DOHH2 (cell line): ENCODE measurements around the gene JPH2.
A peak's percentile ranks its signal among the peaks of the same experiment; 100 is the strongest.

Source experiments
- H3F3A ChIP-seq: fragments of 200-600 bp; sonication (generic), shearing (Covaris generic); 2 replicates; pipeline ENCODE4 v1.6.0; 2016; ENCODE audit warnings: antibody characterized with exemption, mild to moderate bottlenecking; ENCODE audit not compliant: control insufficient read depth, insufficient read depth
- H3K27ac ChIP-seq: fragments of 200-600 bp; sonication (generic); 2 replicates; pipeline ENCODE4 v1.5.1; 2014; ENCODE audit warnings: low read depth, mild to moderate bottlenecking, low read length, moderate library complexity
- H3K27me3 ChIP-seq: fragments of 200-600 bp; sonication (generic); 2 replicates; pipeline ENCODE4 v1.6.1; 2014; ENCODE audit warnings: mild to moderate bottlenecking, low read length, mixed read lengths; ENCODE audit not compliant: control insufficient read depth
- H3K36me3 ChIP-seq: fragments of 200-600 bp; sonication (generic); 2 replicates; pipeline ENCODE4 v1.6.1; 2014; ENCODE audit warnings: mild to moderate bottlenecking, low read length, moderate library complexity, mixed read lengths; ENCODE audit not compliant: control insufficient read depth
- H3K4me1 ChIP-seq: fragments of 200-600 bp; sonication (generic); 2 replicates; pipeline ENCODE4 v1.6.1; 2014; ENCODE audit warnings: mild to moderate bottlenecking, low read length, mixed read lengths; ENCODE audit not compliant: control insufficient read depth
- H3K4me2 ChIP-seq: fragments of 200-600 bp; sonication (generic); 2 replicates; pipeline ENCODE4 v1.6.0; 2014; ENCODE audit warnings: mild to moderate bottlenecking, low read length, moderate library complexity
- H3K4me3 ChIP-seq: fragments of 200-600 bp; sonication (generic); 2 replicates; pipeline ENCODE4 v1.5.1; 2014; ENCODE audit warnings: mild to moderate bottlenecking, low read length, mixed read lengths
- H3K79me2 ChIP-seq: fragments of 200-600 bp; sonication (generic); 2 replicates; pipeline ENCODE4 v1.6.1; 2014; ENCODE audit warnings: mild to moderate bottlenecking, low read length, mixed read lengths; ENCODE audit not compliant: control insufficient read depth
- H3K9me2 ChIP-seq: fragments of 200-600 bp; sonication (generic); replicated peaks from 2 replicates; pipeline ENCODE4 v1.6.1; 2014; ENCODE audit warnings: mild to moderate bottlenecking, low read length, mixed read lengths; ENCODE audit not compliant: control insufficient read depth
- H3K9me3 ChIP-seq: fragments of 200-600 bp; sonication (generic); 2 replicates; pipeline ENCODE4 v1.6.1; 2014; ENCODE audit warnings: antibody characterized with exemption, low read length, mixed read lengths; ENCODE audit not compliant: control insufficient read depth, insufficient read depth
- H4K20me1 ChIP-seq: fragments of 200-600 bp; sonication (generic); 2 replicates; pipeline ENCODE4 v1.6.0; 2014; ENCODE audit warnings: low read depth, mild to moderate bottlenecking, antibody characterized with exemption, low read length, moderate library complexity; ENCODE audit not compliant: control insufficient read depth, insufficient read depth
- EZH2phosphoT487 ChIP-seq: fragments of 200-600 bp; sonication (generic); IDR thresholded peaks from 2 replicates; pipeline ENCODE4 v1.6.1; 2017; ENCODE audit warnings: borderline replicate concordance, mild to moderate bottlenecking, antibody characterized with exemption, low read length, moderate library complexity, mixed read lengths
- TF ChIP-seq, protein P1 (sequence below): fragments of 200-600 bp; sonication (generic); IDR thresholded peaks from one replicate; pipeline ENCODE4 v1.5.1; 2014; ENCODE audit warnings: antibody characterized with exemption, mild to moderate bottlenecking, low read depth, low read length; ENCODE audit not compliant: poor library complexity, severe bottlenecking

The JPH2 gene

DNA sequence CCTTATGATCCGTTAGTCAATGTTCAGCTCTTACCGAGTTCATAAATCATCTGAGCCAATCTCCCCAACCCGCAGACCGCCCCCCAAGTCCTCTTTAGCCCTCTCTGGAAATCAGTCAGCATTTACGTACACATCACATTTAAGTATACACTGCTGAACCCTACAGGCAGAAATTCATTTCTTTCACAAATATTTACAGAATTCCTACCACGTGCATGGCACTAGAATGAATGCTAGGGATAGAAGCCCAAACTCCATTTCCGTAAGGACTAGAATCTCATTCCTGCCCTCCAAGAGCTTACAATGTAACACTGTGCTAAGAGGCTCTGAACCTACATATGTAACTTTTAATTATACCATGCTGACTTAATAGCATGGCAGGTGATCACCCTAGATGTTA is 21.8 kb upstream of the JPH2 start:
- Histone ChIP-seq H3K9me3 (no peaks in the 10 kb centered on the region), H3K4me2 (peak overlapping the region; percentile 97), H3K4me1 (peaks cover 34% of the 10 kb centered on the region), H3K27ac (0 out of 2 replicates have a peak overlapping the region, but pooled peaks have one; percentile 69), H3F3A (no peaks in the 10 kb centered on the region), H4K20me1 (peaks cover 20% of the 10 kb centered on the region), H3K9me2 (no peaks in the 10 kb centered on the region), H3K79me2 (peaks cover 60% of the 10 kb centered on the region), H3K27me3 (no peaks in the 10 kb centered on the region), H3K36me3 (peaks cover 44% of the 10 kb centered on the region), H3K4me3 (peak overlapping the region; percentile 91)
- TF ChIP-seq, protein P1, sequence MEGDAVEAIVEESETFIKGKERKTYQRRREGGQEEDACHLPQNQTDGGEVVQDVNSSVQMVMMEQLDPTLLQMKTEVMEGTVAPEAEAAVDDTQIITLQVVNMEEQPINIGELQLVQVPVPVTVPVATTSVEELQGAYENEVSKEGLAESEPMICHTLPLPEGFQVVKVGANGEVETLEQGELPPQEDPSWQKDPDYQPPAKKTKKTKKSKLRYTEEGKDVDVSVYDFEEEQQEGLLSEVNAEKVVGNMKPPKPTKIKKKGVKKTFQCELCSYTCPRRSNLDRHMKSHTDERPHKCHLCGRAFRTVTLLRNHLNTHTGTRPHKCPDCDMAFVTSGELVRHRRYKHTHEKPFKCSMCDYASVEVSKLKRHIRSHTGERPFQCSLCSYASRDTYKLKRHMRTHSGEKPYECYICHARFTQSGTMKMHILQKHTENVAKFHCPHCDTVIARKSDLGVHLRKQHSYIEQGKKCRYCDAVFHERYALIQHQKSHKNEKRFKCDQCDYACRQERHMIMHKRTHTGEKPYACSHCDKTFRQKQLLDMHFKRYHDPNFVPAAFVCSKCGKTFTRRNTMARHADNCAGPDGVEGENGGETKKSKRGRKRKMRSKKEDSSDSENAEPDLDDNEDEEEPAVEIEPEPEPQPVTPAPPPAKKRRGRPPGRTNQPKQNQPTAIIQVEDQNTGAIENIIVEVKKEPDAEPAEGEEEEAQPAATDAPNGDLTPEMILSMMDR: no peak
- no peak for TF ChIP-seq EZH2phosphoT487

DNA sequence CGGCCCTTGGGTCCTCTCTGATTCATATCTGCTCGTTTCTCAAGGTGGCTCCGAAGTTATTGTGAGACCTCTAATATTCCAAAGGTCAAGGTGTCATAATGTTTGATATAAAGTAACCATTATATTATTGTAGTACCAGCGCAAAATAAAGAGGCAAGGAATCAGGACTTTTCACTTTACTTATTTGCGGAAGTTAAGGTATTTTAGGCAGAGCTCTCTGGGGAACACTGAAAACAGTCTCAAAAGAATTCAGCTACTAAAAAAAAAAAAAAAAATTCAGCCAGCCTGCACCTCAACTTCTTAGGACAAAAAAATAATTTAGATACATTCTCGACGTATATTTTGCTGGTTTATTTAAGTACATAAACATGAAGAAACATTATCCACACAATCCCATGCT is 21.2 kb upstream of the JPH2 start:
- Histone ChIP-seq H3K79me2 (peaks cover 65% of the 10 kb centered on the region), H3K4me3 (peak overlapping the region; percentile 91), H3F3A (no peaks in the 10 kb centered on the region), H3K27ac (no peak overlapping the region), H3K9me3 (no peaks in the 10 kb centered on the region), H3K36me3 (peaks cover 49% of the 10 kb centered on the region), H3K27me3 (no peaks in the 10 kb centered on the region), H3K4me2 (peak overlapping the region; percentile 97), H4K20me1 (peaks cover 20% of the 10 kb centered on the region), H3K9me2 (no peaks in the 10 kb centered on the region), H3K4me1 (peaks cover 34% of the 10 kb centered on the region)
- TF ChIP-seq EZH2phosphoT487: no peak
- TF ChIP-seq, protein P1: no peak

DNA sequence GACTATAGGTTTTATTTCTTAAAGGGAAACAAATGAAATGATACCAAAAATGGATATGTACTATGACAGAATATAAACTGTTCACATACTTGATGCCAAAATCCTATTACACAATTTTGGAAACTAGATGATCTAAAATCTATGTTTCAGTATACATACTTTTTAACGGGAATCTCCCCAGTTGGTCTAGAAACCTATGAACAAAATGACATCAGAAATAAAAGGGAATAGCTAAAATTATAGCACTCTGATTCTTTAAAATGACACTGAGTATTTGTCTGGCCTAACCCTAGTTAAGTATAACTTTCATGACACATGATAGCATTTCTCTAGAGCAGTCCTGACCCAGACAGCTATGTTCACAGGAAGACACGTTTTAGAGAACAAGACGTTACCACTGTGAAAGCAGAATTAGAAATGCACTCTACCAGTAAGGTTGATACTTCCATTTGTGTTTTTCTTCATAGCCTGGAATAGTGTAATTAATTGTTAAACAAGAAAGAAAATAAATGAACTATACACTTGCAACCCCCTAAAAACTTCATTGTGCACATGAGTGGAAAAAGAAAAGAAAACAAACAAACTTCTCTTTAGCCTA is 20.2 kb upstream of the JPH2 start:
- Histone ChIP-seq H3K4me1 (peaks cover 34% of the 10 kb centered on the region), H3K27ac (no peak overlapping the region), H3K4me3 (peak overlapping the region; percentile 91; the same call in 1 of the 2 replicates), H3K4me2 (peak overlapping the region; percentile 97), H4K20me1 (peaks cover 20% of the 10 kb centered on the region), H3K36me3 (peaks cover 57% of the 10 kb centered on the region), H3K27me3 (no peaks in the 10 kb centered on the region), H3F3A (no peaks in the 10 kb centered on the region), H3K9me3 (no peaks in the 10 kb centered on the region), H3K79me2 (peaks cover 67% of the 10 kb centered on the region), H3K9me2 (no peaks in the 10 kb centered on the region)
- no peak for TF ChIP-seq EZH2phosphoT487
- TF ChIP-seq, protein P1: no peak
